Stimulated activated CD8-positive, alpha-beta memory T cell treated with anti-CD3 and anti-CD28 coated beads, Interleukin-7, amount 100 ng/mL, for 1 hour (primary cell): ENCODE results near the gene FCHO2.
"Not testable (repeated sequence)": the region's sequence is repeated elsewhere in the genome, so short reads cannot be mapped to it uniquely, and the experiment has no call there.

ENCODE experiments used
- DNase-seq, 2 donors: peaks; one replicate each; pipeline ENCODE4 v3.0.0-alpha.2; 2020; ENCODE audit warnings: low read depth in 2 of 2

The FCHO2 gene

DNA sequence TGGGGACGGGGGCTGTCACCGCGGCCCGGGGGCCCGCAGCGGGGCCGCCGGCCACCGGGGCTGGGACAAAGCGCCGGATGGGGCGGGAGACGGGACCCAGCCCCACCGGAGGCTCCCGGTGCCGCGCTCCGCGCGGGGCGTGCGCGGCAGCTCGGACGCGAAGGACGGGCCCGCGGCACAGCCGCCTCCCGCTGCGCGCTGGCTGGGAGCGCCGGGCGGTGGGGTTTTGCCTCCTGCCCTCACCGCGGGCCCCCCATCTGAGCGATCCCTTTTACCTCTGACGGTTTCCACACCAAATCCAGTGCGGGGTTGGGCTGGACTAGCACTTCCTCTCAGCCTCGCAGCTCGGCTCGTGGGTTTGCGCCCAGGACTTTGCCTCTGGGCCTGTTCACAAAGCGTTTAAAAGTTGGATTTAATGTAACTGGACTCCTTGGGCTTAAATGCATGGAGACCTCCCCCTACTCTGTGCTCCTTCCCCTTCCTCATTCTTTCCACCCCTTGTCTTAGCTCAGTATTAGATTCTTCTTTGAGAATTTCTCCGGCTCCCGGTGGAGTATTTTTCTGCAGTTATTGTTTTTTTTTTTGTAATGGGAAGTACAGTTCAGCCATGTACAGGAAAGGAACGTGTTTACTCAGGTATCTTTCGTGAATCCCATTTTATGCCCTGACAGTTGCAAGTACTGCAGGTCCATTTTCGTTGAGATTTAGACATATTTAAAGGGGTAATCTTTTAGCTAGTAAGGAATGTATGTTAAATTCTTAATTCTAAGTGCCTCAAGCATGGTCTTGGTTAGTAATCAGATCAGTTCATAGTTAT is 691 bp downstream of the FCHO2 start:
- peak; percentile 1 for DNase-seq

DNA sequence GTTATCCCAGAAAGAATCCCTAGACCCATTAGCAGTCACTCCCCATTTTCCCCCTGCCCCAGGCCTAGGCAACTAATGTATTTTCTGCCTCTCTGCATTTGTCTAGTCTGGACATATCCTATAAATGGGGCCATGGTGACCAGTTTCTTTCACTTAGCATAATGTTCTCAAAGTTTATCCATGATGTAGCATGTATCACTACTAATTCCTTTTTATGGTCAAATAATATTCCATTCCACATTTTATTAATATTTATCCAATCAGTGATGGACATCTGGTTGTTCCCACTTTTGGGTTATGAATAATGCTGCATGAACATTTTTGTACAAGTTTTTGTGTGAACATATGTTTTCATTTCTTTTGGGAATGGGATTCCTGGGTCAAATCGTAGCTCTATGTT is 1.5 kb downstream of the FCHO2 start:
- no peak for DNase-seq

DNA sequence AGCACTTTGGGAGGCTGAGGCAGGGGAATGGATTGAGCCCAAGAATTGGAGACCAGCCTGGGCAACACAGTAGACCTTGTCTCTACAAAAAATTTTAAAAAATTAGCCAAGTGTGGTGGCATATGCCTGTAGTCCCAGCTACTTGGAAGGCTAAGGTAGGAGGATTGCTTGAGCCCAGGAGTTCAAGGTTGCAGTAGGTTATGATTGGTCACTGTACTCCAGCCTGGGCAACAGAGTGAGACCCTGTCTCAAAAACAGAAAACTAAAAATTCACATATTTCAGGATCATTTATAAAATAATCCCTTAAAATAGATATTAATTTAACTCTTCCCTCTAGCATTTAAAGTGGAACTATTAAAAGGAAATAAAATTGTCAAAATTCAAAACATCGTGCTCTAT is 3.4 kb downstream of the FCHO2 start:
- no peak for DNase-seq

DNA sequence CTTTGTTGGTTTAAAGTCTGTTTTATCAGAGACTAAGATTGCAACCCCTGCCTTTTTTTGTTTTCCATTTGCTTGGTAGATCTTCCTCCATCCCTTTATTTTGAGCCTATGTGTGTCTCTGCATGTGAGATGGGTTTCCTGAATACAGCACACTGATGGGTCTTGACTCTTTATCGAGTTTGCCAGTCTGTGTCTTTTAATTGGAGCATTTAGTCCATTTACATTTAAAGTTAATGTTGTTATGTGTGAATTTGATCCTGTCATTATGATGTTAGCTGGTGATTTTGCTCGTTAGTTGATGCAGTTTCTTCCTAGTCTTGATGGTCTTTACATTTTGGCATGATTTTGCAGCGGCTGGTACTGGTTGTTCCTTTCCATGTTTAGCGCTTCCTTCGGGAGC is 18.6 kb downstream of the FCHO2 start:
- not testable (repeated sequence) for DNase-seq

DNA sequence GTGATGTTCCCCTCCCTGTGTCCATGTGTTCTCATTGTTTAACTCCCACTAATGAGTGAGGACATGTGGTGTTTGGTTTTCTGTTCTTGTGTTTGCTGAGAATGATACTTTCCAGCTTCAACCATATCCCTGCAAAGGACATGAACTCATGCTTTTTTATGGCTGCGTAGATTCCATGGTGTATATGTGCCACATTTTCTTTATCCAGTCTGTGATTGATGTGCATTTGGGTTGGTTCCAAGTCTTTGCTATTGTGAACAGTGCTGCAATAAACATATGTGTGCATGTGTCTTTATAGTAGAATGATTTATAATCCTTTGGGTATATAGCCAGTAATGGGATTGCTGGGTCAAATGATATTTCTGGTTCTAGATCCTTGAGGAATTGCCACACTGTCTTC is 21.0 kb downstream of the FCHO2 start:
- not testable (repeated sequence) for DNase-seq

DNA sequence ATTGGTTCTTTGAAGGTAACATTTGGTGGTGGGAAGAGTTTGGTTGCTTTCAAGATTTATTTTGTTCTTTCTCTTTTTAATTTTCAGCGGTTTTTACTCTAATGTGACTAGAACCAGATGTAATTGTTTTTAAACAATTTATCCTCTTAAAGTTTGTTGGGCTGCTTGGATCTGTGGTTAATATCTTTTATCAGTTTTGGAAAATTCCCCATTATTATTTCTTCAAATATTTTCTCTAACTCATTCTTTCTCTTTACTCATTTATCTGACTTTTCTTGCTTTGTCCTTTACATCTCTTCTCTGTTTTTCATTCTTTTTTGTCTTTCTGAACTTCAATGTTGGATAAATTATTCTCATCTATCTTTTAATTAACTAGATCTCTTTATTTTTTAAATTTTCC is 29.9 kb downstream of the FCHO2 start:
- no peak for DNase-seq

DNA sequence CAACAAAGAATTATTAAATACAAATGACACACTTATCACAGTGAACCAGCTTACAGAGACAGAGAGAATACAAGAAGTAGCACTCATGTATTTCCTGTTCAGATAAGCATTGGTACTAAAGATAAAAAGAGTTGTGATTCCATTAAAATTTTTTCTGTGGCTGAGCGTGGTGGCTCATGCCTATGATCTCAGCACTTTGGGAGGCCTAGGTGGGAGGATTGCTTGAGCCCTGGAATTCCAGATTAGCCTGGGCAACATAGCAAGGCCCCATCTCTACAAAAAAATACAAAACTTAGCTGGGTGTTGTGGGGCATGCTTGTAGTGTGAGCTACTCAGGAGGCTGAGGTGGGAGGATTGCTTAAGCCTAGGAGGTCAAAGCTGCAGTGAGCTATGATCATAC is 32.9 kb downstream of the FCHO2 start:
- no peak for DNase-seq

DNA sequence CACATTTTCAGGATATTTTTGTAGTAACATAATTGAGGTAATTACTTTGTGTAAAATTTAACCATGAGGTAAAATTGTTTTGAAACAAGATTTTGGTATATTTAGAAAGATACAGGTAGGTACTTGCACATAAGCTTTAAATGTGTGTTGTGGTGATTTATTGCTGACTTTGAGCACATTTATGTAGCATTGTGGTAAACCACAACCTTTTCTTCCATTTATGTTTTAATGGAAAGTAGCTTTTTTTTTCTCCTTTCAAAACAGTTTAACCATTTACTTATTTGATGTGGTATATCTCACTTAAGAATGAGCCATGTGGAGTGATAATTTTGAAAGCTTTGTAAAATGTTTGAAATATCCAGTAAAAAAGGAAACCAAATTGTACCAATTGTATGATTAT is 35.6 kb downstream of the FCHO2 start:
- DNase-seq: no peak

DNA sequence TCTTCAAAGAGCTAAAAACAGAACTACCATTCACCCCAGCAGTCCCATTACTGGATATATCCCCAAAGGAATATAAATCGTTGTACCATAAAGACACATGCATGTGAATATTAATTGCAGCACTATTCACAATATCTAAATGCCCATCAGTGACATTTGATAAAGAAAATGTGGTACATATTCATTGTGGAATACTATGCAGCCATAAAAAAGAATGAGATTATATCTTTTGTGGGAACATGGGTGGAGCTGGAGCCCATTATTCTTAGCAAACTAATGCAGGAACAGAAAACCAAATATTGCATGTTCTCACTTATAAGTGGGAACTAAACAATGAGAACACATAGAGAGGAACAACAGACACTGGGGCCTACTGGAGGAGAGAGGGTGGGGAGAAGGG is 38.7 kb downstream of the FCHO2 start:
- no peak for DNase-seq

DNA sequence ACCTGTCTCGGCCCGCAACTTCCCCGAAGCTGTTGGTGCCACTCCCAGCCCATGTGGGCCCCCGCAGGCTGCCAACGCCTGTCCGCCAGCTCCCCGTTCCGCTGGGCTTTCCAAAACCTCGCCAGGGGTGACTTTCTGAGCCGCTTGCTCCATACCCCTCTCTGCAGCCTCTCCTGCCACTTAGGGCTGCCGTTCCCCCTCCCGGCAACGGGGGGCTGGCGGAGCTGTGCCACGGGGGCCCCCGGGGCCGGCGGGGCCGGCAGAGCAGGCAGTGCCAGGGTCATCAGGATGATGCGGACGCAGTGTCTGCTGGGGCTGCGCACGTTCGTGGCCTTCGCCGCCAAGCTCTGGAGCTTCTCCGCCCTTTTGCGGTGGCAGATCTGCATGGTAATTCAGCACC is 40.8 kb downstream of the FCHO2 start:
- DNase-seq: no peak

DNA sequence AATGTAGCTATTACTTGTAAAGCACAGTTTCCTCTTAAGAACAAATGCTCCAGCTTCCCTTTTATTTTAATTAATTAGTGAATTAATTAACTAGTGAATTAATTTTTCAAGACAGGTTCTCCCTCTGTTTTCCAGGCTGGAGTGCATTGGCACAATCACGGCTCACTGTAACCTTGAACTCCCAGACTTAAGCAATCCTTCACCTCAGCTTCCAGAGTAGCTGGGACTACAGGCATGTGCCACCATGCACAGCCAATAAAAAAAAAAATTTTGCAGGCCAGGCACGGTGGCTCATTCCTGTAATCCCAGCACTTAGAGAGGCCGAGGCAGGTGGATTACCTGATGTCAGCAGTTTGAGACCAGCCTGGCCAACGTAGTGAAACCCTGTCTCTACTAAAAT is 44.1 kb downstream of the FCHO2 start:
- no peak for DNase-seq

DNA sequence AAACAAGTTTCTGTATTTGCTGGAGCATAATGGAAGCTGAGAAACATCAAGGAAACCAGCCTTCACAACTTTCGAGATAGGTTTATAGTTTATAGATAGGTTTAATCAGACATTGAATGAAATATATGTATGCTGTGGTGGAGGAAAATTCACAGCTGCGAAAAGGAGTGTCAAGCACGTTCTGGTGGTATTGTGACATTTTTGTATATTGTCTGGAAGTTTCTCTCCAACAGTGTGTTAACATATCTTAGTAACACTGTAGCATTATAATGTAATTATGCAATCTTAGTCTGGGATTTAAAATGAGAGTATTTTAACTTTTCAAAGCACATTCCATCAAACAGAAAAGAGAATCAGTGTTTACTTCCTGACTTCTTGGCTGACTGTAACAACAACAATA is 50.0 kb downstream of the FCHO2 start:
- DNase-seq: no peak

DNA sequence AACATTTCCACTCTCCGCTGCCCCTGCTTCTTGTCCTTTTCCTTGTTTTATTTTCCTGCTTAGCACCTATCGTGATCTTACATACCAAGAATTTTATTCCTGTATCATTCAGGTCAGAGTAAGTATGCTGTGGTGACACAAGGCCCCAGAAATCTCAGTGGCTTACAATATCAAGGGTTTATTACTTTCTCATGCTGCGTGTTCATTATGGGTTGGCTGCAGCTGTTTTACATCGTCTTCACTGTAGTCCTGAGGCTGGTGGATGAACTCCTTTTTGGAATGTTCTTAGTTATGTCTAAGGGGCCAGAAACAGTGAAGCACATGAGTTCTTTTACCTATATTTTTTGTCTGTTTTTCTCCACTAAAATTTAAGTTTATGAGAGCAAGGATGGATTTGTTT is 51.2 kb downstream of the FCHO2 start:
- DNase-seq: no peak

DNA sequence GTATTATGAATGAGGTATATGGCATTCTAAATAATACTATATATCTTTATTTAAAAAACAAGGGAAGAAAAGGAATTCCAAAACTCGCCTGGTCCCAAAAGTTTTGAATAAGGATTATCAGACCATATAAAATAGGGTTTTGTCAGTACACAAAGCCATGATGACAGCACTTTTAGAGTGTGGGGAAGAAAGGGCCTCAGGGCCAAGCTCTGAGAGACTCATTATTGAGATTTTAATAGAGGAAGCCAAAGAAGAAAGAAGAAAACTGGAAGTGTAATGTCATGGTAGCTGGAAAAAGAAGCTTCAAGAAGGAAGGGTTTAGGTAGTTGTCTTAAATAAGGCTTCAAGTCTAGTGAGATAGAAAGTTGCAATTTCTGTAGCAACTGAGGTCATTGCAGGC is 53.0 kb downstream of the FCHO2 start:
- no peak for DNase-seq

DNA sequence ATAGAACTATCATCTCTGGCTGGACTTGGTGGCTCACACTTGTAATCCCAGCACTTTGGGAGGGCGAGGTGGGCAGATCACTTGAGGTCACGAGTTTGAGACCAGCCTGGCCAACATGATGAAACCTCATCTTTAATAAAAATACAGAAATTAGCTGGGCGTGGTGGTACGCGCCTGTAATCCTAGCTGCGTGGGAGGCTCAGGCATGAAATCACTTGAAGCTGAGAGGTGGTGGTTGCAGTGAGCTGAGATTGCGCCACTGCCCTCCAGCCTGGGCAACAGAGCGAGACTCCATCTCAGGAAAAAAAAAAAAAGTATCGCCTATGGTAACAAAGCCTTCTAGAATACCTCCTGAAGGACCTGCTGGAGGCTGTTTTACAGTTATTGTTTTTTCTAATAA is 55.8 kb downstream of the FCHO2 start:
- DNase-seq: not testable (repeated sequence)

DNA sequence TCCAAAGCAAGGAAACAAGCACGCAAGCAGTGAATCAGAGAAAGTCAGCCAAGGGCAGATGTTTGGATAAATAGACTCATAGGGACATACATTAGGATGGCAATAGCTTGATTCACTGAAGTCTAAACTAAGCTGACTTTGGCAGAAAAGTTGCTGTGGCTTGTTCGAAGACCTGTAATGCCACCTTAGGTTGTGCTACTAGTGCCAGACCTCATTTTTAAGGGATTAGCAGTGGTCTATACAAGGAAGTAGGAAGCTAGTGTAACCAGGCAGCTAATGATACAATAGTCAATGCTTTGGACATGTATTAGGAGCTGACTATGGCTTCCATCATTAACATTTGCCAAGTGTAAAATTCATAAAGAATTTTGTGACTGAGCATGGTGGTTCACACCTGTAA is 63.1 kb downstream of the FCHO2 start:
- no peak for DNase-seq

DNA sequence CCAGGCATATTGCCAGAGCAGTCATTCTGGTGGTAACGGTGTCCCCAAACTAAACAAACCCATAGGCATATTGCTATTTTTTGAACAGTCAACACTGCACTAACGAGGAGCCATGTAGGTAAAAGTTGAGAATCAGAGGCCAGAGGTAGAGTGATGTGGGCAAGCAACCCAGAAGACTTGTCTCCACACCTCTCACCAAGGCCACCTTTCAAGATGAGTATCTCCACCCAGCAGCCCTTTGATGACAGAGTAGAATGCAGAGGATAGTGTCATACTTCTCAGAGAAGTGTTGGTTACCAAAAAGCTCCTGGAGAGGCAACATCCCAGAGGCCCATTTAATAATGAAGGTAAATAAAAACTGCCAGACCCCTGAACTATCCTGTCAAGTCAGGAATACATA is 63.9 kb downstream of the FCHO2 start:
- DNase-seq: no peak

DNA sequence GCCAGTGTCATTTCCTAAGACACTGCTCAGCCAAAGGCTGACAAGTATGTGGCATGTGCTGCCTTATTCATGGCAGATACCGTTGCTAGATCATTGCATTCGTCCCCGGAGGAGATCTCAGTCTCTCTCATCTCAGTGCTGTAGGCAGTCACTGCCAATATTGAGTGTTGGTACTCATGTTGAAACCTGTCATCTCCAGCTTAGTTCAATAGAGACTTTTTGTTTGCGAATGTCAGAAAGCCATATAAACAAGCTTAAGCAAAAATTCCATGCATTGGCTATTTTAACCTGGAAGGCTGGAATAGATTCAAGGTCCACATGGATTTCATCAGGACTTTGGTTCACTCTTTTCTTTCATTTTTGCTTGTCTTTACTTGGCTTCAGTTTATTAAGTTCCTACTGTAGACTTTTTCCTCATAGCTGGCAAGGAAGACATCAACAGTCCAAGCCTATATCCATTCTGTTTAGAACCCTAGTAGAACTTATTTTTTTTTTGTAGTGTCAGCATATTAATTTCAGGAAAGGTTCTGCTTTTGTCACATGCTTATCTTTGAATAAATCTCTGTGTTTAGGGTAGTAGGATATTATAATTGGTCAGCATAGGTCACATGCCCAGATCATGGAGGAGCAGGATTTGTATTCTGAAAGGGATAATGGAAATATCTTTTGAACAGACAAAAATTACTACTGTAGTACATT is 66.8 kb downstream of the FCHO2 start:
- DNase-seq: no peak

DNA sequence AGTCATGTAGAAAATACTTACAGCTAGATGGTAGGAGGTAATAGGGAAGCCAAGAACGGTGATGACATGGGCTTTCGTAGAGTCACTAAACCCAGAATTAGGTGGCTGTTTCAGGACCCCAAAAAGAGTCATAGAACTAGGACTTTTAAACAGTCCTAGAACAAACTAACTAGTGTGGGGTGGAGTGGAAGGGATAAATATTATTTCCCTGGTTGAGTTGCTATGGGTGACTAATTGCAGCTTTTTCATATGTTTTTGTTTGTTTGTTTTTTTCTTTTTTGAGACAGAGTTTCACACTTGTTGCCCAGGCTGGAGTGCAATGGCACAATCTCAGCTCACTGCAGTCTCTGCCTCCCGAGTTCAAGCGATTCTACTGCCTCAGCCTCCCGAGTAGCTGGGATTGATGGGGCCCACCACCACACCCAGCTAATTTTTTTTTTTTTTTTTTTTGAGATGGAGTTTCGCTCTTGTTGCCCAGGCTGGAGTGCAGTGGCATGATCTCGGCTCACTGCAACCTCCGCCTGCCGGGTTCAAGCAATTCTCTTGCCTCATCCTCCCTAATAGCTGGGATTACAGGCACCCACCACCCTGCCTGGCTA is 69.2 kb downstream of the FCHO2 start:
- not testable (repeated sequence) for DNase-seq

DNA sequence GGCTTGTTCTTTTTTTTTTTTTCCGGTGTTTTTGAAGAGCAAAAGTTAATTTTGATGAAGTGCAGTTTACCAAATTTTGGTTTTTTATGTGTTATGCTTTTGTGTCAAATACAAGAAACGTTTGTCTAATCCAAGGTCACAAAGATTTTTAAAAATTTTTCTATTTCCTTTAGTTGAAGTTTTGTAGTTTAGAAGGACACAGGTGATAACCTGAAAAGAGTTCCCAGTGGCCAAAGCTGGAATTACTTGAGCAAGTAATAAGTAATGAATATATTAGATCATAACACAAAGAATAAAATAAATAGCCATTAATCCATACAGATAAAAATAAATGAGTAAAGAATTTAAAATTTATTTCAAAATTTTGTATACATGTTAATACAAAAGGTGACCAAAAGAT is 71.5 kb downstream of the FCHO2 start:
- DNase-seq: no peak

DNA sequence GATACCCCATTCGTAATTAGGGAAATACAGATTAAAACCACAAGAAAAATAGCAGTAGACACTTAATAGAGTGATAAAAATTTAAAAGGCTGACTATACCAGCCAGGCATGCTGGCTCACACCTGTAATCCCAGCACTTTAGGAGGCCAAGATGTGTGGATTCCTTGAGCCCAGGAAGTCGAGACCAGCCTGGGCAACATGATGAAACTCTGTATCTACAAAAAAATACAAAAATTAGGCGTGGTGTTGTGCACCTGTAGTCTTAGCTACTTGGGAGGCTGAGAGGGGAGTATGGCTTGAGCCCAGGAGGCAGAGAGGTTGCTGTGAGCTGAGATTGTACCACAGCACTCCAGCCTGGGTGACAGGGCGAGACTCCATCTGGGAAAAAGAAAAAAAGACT is 72.0 kb downstream of the FCHO2 start:
- no peak for DNase-seq

DNA sequence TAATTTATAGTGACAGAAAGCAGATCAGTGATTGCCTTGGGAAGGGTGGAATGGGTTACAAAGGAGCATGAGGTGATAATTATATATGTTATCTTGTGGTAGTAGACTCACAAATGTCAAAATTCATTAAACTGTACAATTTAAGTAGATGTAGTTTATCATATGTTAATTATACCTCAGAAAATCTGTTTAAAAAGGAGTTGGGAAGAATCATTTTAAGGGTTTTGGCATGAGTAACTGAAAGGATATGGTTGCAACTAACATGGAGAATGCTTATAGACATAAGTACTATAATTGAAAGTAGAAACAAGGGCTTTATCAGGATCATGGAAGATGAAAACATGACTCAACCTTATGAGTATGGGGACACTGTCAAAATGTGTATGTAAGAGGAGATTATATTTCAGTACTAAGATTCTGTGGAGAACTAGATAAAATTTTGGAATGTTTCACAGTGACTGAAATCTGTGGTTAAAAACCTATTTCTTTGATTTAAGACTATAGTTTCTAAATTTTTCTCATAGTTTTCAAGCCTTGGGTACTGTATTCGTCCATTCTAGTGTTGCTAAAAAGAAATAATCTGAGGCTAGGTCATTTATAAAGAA is 73.3 kb downstream of the FCHO2 start:
- no peak for DNase-seq

DNA sequence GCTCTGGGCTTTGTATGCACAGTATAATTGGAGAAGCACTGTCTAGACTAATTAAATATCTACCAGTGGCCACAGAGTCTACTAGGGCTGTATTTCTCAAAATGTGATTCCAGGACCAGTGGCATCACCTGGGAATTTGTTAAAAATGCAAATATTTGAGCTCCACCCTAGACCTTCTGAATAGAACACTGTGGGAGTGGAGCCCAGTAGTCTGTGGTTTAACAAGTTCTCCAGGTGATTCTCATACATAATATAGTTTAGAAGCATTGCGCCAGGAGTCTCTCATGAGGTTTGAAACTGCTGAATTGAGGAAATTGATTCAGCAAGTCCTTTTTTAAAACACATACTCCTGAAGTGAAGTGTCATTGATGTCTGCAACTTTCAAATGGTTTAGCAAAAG is 74.7 kb downstream of the FCHO2 start:
- DNase-seq: no peak
